Hematopoietic multipotent progenitor cell (in vitro differentiated cells): ENCODE results near the gene HTRA2. TPM values are rescaled to one million over a fixed set of nuclear protein-coding genes. Genes with fewer than 3 reads are reported as not detected.
A peak's percentile ranks its signal among the peaks of the same experiment; 100 is the strongest.

Experiments
- DNase-seq, 3 donors: peaks; one replicate each; pipeline ENCODE4 v3.0.0-alpha.2; 2011 to 2015; ENCODE audit warnings: low read depth in 2 of 3, low spot score in 2 of 3
- total RNA-seq: library from RNA; depleted of rRNA; stranded (reverse); fragments of >200 nt; gene quantifications from one replicate; pipeline ENCODE4 v1.2.3, GENCODE V29; 2012

Gene HTRA2
- total RNA-seq, 1 donor: 108 TPM

DNA sequence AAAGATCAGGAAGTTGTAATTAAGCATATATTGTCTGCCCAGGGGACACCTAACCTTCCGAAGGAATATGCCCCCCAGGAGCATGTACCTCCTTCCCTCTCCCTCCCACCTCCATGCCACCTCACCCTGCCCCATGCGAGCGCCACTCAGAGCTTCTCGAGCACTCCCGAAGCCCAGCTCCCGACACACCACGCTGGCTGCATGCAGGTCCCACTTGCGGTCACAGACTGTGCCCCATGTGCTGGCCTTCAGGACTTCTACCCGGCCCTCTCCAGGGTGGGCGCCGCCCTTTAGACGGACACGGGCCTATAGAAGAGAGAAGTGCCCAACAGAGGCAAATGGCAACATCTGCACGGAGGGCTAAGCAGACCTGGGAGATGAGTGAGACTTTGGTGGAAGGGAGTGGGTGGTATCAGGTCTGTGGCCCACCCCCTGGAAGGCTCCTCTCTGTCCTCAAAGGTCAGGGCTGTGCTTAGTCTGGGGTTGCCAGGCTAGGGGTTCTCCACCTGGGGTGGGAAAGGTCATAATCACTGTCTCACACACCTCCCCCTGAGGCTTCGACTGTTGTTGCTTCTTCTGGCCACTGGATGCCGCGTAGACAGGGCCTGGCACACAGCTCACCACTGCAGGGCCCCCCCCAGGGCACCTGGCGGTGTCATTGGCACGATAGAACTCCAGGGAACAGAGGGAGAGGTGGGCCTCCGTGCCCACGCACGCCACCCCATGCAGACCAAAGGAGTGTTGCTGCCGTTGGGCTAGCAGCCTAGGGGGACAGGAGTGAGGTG, 6.6 kb downstream of the HTRA2 start:
- no peak for DNase-seq

DNA sequence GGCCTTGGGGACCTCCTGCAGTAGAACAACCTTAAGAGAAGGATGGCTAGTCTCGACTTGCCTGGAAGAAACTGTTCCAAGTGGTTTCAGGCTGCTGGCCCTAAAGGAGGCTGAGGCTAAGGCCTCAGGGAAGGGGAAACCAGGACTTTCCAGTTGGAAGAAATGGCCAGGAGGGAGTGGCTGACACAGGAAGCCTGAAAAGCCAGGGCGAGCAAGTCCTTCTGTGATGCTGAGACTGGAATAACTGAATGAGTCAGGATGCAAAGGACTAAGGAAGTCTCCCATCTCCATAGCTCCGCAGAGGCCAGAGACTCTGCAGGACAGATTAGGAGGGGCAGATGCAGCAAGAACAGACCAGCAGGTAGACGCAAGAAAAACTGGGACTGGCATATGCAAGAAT, 7.4 kb downstream of the HTRA2 start:
- DNase-seq: no peak

DNA sequence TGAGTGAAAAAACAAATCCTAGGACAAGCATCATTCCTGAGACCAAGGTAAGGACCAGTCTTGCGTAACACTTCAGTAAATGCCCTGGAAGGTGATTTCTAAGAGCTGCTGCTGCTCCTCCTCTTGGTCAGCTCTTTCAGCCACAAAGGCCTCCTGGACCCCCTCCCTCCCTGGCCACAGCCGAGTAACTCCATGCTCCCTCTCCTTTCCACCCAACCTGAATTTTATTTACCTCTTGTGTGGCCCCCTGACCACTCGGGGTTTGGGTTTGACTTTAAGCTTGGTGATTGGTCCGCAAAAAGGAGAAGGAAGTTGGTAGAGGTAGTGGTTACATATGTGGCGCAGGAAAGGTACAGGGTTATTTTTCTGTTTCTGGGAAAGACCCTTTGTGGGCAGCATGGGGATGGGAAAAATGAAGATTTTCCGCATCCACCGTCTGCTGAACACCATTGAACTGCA, 9.2 kb downstream of the HTRA2 start:
- DNase-seq: peak in 2 of 3 donors; percentile 57 to 70

DNA sequence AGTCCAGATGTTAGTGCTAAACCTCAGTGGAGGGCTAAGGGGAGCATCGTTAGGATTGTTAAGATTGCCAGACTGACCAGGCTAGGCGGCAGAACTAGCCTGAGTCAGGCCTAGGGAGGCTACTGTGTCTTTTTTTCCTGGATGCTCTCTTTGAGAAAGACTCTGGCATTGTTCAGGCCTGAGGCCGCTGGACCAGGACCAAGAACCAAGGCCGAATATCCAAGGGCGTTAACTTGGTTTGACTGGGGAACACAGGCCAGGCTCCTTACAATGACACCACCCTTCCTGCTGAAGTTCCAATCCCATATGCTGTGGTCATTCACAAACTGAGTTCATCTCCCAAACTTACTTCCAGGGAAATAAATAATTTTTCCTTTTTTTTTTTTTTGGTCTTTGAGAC, 10.6 kb downstream of the HTRA2 start:
- no peak for DNase-seq

DNA sequence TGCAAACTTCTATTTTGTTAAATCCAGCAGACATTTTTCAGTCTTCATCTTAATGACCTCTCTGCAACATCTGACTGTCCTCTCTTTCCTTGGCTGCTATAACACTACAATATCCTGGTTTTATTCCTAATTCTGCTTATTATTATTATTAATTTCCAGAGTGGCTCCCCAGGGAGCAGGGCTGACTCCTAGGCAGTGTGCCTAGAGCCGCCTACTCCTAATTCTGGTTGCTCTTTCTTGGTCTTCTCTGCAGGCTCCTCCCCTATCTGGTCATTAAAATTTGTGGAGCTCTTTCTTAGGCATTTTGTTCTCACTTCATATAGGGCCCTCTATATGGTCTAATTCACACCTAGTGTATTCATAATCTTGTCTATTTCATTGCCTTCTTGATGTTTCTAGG, 13.2 kb downstream of the HTRA2 start:
- no peak for DNase-seq

DNA sequence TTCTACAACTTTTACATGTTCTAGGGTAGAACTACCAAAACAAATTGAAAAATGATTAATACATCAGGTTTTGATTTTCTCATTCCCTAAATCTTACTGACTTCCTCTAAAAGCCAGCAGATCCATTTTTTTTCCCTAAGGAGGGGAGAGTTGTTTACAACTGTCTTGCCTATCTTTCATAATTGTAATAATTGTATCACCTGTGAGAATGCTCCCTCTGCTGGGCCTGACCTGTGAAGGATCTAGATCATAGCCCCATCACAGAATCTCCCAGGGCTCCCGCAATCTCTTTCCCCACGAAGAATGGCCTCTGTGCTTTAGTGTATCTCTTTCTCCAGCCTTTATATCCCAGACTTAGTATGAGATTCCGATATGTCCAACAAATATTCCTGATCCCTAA, 14.9 kb downstream of the HTRA2 start:
- no peak for DNase-seq

DNA sequence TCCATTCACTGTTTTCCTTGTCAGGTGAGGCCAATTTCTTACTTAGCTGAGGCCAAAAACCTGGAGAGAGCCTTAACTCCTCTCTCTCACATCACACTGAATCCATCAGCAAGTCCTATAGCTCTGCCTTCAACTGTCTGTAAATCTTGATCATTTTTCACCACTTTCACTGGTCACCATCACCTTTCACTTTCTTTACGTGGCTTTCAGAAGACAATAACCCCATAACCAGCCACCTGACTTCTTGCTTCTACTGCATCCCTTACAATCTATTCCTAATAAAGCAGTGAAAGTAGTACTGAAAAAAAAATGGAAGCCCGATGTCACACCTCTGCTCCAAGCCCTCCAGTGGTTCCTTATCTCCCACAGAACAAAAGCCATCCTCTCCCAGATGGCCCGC, 16.3 kb downstream of the HTRA2 start:
- no peak for DNase-seq

DNA sequence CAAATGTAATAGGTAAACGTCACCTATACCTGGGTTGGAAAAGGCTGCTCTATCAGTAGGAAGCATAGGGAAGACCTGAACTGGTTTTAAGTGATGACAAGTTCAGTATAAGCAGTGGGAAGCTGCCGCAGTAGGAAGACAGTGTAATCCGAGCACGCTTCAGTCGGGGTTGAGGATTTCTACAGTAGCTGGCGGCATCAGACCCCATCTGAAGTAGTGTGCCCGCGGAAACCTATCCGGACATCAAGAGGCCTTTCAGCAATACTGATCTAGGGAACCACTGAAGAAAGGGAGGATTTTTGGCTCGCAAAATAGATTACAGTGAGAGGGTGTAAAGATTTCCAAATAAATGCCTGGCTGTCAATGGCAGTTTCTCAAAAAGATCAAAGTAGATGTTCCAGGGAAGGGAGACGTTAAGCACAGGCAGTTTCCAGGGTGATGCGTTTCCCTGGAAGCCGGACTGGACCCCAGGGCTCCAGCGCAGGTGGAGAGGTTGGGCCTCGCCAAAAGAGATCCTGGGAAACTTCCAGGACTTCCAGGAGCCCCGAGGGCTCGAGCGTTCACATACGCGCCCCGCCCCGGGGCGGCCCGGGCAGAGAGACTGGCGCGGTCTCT, 18.7 kb downstream of the HTRA2 start:
- DNase-seq: no peak

DNA sequence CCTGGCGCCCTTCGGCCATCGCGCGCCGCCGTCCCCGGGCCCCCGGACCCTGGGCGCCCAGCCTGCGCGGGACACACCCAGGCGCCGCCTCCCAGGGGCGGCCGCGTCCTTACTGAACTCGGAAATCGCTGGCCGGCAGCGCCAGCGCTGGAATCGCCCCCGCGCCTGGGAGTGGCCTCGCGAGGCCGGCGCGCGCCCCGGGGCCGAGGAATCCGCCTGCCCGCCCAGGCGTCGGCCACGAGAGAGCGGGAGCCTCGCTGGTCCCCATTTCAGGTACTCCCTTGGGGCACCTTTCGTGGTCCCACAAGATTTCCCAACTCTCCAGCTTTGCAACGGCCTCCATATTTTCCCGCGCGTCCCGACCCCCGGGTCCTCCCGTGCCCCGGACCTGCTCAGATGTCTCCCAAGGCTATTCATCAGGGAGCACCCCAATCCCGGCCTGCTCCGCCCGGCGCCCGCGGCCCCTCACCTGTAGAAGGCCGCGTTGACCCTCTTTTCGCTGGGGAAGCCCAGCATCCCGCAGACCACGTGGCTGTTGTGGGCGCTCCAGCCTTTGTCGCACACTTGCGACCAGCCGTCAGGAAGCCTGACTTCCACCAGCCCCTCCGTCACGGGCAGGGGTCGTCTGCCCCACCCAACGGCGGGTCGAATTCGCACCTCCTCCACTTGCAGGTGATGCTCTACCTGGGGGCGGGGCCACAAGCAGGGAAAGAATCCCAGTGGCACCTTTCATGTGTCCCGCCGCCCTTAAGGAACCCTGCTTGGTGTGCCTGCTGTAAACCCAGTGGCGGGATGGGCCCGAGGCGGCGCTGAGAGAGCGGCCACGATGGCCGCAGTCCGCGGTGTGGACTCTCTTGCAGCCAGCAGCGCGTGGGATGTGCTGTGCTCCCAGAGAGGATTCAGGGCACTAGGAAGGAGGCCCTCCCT, 19.4 kb downstream of the HTRA2 start:
- no peak for DNase-seq

DNA sequence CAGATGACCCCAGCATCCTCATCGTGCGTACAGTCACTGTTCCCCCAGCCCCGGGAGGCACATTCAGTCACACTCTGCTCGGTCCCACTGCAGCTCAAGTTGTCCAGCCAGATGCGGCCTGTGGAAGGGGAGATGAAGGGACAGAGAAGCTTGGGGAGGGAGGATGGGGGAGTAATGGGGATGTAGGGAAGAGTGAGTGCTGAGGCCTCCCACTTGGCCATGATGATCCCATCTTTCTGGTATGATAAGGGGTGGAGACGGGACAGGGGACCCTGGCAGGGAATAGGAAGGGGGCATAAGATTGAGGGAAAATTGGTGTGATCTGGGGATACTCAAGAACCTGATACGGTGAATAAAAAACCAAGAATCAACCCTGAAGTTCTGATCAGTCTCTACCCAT, 20.5 kb downstream of the HTRA2 start:
- DNase-seq: no peak

DNA sequence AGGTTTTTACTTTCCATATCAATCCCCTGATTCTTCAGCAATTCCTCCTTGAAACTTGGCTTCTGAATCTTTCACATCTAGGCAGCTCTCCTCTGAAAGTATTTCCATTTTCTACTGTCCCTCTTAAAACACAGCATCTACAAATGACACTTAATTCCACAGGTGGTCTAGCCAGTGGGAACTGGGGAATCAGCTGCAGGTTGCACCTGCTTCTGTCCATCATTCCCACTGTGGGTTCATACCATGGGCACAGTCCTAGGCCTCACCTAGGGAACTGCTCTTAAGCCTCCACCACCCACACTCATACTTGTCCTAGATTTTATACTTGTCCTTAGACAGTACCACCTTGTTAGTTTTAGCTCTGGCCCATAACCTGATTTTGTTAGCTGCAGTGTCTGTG, 21.8 kb downstream of the HTRA2 start:
- no peak for DNase-seq

DNA sequence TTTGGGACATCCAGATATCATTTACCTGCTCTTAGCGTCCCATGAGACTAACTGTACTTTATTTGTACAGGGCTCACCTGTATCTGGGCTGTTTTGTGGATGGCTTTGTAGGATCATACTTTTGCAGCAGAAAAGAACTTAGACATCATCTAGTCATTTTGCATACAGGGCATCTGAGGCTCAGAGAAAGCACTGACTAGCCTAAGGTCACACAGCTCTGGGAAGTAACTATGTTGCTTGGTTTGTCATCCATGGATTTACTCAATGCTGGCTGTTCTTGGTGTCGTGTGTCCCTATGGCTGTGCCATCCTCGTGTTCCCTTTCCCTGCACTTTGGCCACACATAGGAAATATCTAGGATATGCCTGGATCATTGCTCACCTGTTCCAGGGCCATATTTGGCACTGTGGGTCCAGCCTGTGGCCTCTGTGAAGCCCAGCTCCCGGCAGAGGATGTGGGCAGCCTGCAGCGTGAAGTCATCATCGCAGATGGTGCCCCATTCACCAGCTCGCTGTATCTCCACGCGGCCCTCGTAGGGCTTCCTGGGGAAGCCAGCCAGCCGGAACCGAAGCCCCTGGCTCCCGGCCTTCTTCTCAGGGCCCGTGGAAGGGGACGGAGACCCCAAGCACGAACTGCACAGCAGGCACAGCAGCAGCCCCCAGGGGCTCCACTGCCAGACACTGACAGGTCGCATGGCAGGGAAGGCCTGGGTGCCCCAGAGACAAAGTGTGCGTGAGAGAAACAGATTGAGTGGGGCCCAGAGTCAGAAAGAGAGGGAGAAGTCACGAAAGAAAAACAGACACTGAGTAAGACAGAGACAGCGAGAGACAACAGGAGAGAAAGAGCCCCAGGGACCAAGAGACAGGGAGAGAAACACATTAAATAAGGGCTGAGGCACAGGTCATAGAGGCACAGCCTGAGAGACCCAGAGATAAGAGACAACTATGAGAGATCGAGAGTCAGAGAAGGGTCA, 22.5 kb downstream of the HTRA2 start:
- DNase-seq: no peak

DNA sequence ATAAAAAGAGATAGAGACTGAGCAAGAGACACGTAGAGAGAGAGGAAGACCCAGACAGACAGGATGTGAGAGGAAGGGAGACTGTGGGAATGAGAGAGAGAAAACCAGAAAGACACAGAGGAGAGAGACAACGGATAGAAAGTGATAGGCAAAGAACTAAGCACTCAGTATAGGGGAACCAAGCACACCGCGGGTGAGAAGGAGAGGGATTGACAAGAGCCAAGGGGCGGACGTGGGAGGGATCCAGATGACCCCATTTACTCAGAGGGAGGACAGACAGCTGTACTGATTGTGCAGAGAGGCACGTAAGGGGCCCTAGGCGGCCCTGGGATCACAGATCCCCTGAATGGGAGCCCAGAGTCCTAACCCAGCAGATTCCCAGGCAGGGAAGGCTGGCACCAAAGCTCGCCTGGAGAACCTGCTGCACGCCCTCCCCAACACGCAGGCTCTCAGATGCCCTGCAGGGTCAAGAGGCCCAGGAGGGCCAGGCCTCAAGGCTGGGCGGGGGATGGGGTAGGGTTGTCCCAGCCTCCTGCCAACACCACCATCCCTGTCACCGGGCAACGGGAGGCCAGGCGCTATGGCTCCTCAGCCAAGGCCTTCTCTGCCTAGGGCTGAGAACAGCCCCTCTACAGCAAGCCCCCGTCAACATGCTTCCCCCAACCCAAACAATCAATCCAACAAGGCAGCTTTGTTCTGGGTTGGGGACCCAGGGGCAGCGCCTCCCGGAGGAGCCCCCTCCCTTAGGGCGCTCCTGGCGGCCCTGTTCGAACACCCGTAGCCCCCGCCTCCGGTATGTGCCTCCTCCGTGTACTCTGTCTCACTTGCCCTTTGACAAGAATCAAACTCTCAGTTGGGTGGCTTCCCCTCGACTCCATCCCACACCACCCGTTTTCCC, 23.4 kb downstream of the HTRA2 start:
- no peak for DNase-seq

DNA sequence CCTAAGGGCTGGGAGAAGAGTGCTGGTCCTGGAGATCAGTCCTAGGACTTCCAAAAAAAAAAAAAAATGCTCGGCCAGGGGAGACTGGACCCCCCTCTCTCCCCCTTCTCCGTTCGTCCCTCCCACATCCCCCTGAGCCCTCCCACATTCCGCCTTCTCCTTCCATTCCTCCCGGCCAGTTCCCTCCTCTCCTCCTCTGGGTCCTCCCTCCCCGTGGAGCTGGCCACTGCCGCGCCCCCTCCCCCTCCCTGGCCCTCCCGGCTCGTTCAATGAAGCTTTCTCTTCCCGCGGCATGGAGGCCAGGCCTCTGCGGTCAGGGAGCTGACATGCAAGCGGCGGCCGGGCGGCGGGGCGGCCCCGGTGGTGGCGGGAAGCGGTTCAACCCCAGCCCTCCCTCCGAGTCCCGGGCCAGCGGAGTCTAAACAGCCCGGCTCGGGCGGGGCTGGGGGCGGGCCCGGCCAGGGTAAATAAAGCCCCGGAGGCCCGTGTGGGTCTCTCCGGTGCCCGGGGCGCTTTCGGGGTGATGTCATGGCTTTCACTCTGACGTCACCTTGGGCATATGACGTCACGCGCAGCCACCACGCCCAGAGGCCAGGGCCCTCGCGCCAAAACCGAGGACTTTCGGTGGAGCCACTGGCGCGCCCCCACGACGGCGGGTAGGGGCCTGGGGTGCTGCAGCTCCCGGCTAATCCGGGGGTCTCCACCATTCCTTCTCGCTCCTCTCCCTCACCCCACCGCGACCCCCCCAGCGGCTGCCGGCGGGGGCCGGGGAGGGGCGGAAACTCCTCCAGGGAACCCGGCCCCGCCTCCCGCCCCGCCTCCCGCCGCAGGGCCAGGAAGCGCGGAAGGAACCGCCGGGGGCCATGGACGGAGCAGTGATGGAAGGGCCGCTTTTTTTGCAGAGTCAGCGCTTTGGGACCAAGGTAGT, 24.4 kb downstream of the HTRA2 start, which contains the start of the genes DOK1 and LOXL3:
DOK1 (plus strand) TSS at position 829 of the 928 bp plus-strand sequence; CDS start at position 864, 35 bp downstream.
LOXL3 (minus strand) TSS at position 51 of the 928 bp plus-strand sequence. CDS start 1,308 bp downstream, outside the sequence.
- DNase-seq: peak; percentile 79 to 86 (median 85)

DNA sequence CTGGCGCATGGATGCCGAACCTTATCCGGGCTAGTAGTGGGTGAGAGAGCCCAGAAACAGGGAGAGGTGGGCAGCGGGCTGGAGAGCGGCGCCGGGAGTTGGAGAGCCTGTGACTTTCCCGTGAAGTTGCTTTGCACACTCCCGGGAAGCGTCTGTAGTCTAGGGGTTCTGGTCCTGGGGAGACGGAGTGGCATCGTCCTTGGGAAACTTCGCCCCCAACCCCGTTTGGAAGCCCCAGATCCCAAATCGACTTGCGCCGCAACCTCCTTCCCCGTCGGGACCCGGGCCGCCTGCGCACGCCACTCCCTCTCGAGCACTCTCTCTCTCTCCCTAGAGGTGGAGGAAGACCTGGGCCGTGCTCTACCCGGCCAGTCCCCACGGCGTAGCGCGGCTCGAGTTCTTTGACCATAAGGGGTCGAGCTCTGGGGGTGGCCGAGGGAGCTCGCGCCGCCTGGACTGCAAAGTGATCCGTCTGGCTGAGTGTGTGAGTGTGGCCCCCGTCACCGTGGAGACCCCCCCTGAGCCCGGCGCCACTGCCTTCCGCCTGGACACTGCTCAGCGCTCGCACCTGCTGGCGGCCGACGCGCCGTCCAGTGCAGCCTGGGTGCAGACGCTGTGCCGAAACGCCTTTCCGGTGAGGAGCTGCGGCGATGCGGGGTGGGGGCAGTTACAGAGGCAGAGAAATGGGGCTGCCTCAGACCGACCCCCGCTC, 25.2 kb downstream of the HTRA2 start:
- peak in 1 of 3 donors; percentile 51 for DNase-seq

DNA sequence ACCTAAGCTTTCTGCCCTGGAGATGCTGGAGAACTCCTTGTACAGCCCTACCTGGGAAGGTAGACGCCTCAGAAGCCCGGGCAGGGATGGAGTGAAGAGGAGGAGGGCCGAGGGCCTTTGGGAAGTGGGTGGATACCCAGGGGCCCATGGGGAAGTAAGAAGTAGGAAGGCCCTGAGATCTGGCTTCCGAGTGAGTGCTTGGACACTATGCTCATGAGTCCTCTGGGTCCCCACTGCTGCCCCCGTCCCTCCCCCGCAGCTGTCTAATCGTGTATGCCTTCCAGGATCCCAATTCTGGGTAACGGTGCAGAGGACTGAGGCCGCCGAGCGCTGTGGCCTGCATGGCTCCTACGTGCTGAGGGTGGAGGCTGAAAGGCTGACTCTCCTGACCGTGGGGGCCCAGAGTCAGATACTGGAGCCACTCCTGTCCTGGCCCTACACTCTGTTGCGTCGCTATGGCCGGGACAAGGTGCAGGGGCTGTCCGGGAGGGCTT, 25.9 kb downstream of the HTRA2 start:
- no peak for DNase-seq

DNA sequence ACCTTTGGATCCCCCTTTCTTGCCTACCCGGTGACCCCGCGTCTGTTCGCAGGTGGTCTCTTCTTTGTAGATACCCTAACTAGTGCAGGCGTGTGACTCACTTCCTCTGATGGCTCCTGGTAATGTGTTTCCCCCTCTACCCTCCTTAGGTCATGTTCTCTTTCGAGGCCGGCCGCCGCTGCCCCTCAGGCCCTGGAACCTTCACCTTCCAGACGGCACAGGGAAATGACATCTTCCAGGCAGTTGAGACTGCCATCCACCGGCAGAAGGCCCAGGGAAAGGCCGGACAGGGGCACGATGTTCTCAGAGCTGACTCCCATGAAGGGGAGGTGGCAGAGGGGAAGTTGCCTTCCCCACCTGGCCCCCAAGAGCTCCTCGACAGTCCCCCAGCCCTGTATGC, 26.4 kb downstream of the HTRA2 start:
- no peak for DNase-seq
